ENCODE data around the gene OSCP1.

DNA sequence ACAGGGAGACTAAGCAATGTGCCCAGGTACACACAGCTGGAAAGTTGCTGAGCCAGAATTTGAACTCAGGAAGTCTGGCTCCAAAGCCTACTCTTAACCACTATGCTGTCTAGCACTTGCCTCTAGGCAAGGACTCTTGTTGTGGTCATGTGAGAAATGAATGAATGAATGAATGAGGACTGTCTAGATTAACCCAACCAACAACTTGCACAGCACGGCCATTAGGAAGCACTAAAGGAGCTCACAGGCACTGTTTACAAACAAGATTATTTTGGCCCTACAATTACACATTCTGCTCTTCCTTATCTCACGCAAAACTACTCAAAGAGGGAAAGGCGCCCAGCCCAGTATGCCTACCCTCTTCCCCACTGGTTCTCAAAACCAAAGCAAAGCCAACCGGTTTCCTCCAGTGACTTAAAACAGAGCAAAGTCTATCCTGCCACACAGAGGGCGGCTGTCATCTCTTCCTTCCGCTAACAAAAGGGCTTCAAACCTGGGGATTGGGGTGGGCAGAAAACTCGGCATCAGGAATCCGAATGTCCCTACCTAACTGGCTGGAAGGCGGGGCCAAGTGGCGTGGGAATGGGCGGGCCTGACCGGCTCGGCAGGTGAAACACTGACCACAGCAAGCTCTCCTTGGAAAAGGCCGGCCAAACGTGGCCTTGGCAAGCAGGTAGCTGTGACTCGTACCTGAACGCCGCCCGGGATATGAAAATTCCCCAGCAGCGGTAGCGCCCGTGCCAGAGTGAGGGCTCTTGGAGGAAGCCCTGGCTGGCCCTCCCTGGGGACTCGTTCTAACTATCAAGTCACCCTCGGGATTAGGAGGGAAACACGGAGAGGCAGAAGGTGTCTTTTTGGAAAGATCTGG is 65.5 kb downstream of the OSCP1 start:
- TF ChIP-seq POLR2AphosphoS5 (IDR thresholded peaks at IDR 0.05; ENCODE audit: low read depth) (no peak), CTCF (IDR thresholded peaks at IDR 0.05; ENCODE audit: insufficient read depth, low read length) (no peak), REST (IDR thresholded peaks at IDR 0.05; ENCODE audit: insufficient replicate concordance, low read depth) (no peak), GABPA (IDR thresholded peaks at IDR 0.05; ENCODE audit: low read depth) (no peak), SPI1 (IDR thresholded peaks at IDR 0.05; ENCODE audit: borderline replicate concordance, low read depth) (no peak)
